ENCODE results near the gene GALNT3.

The GALNT3 gene

GRCh38 chr2:165833156-165833555, 39.1 kb upstream of the GALNT3 start:
- in situ Hi-C loops (cut with MboI; ENCODE audit: low pct_unique_long_range_greater_than_20kb, low sequenced_read_pairs, unreplicated experiment) = no loop called here
- TF ChIP-seq CTCF (IDR thresholded peaks at IDR 0.05; ENCODE audit: extremely low read depth, insufficient read depth, missing control alignments) = no peak
- DNase-seq (ENCODE audit: low spot score) = no peak

- no peak for TF ChIP-seq CTCF (IDR thresholded peaks at IDR 0.05; ENCODE audit: extremely low read depth, insufficient read depth, missing control alignments)
- in situ Hi-C loops (cut with MboI; ENCODE audit: low pct_unique_long_range_greater_than_20kb, low sequenced_read_pairs, unreplicated experiment) = no loop called here
- DNase-seq (ENCODE audit: low spot score) = no peak
These were observed 33.9 kb upstream of the GALNT3 start for GRCh38 chr2:165827921-165828276.

GRCh38 chr2:165827016-165827920, 33.2 kb upstream of the GALNT3 start:
- DNase-seq (ENCODE audit: low spot score) = no peak
- TF ChIP-seq CTCF (IDR thresholded peaks at IDR 0.05; ENCODE audit: extremely low read depth, insufficient read depth, missing control alignments) = no peak
- in situ Hi-C loops (cut with MboI; ENCODE audit: low pct_unique_long_range_greater_than_20kb, low sequenced_read_pairs, unreplicated experiment) = no loop called here

GRCh38 chr2:165825041-165825440, 31.0 kb upstream of the GALNT3 start:
- no peak for DNase-seq (ENCODE audit: low spot score)

GRCh38 chr2:165820296-165820695, 26.2 kb upstream of the GALNT3 start:
- in situ Hi-C loops (cut with MboI; ENCODE audit: low pct_unique_long_range_greater_than_20kb, low sequenced_read_pairs, unreplicated experiment) = no loop called here
- no peak for TF ChIP-seq CTCF (IDR thresholded peaks at IDR 0.05; ENCODE audit: extremely low read depth, insufficient read depth, missing control alignments)
- DNase-seq (ENCODE audit: low spot score) = no peak

More at GRCh38 chr2:165825041-165825440, 31.0 kb upstream of the GALNT3 start:
- TF ChIP-seq CTCF (IDR thresholded peaks at IDR 0.05; ENCODE audit: extremely low read depth, insufficient read depth, missing control alignments) = no peak
- in situ Hi-C loops (cut with MboI; ENCODE audit: low pct_unique_long_range_greater_than_20kb, low sequenced_read_pairs, unreplicated experiment) = no loop called here

GRCh38 chr2:165818920-165819319, 24.9 kb upstream of the GALNT3 start:
- no peak for TF ChIP-seq CTCF (IDR thresholded peaks at IDR 0.05; ENCODE audit: extremely low read depth, insufficient read depth, missing control alignments)
- DNase-seq (ENCODE audit: low spot score) = no peak
- in situ Hi-C loops (cut with MboI; ENCODE audit: low pct_unique_long_range_greater_than_20kb, low sequenced_read_pairs, unreplicated experiment) = no loop called here
